ENCODE results near the gene BMS1. TPM values are rescaled to one million over a fixed set of nuclear protein-coding genes. Genes with fewer than 3 reads are reported as not detected.

BMS1 gene
- total RNA-seq (2012; rRNA removed) (22.9 and 28.3 TPM in 2 replicates), polyA plus RNA-seq (2012; rRNA removed) (6.1 and 7.5 TPM in 2 replicates), Bru-seq, nascent RNA (percentile 84 among the genes with signal in this experiment), BruChase-seq, experiment 1, labeled RNA remaining after a 6-hour chase (percentile 86 among the genes with signal in this experiment), BruChase-seq, experiment 2, labeled RNA remaining after a 2-hour chase (percentile 88 among the genes with signal in this experiment)
- 1.0 and 2.1 TPM in 2 replicates for polyA plus RNA-seq (2012; cell fraction: cytosol; rRNA removed)
- 1.2 and 6.4 TPM in 2 replicates for polyA plus RNA-seq (2012; cell fraction: nucleus; rRNA removed; ENCODE audit: low replicate concordance)
- long read RNA-seq, full-length matches to known transcripts, result 14 of 42 reads
- long read RNA-seq, partial matches to known transcripts, result 21 of 42 reads
- long read RNA-seq, other reads (novel, unspliced or antisense), result 7 of 42 reads

DNA sequence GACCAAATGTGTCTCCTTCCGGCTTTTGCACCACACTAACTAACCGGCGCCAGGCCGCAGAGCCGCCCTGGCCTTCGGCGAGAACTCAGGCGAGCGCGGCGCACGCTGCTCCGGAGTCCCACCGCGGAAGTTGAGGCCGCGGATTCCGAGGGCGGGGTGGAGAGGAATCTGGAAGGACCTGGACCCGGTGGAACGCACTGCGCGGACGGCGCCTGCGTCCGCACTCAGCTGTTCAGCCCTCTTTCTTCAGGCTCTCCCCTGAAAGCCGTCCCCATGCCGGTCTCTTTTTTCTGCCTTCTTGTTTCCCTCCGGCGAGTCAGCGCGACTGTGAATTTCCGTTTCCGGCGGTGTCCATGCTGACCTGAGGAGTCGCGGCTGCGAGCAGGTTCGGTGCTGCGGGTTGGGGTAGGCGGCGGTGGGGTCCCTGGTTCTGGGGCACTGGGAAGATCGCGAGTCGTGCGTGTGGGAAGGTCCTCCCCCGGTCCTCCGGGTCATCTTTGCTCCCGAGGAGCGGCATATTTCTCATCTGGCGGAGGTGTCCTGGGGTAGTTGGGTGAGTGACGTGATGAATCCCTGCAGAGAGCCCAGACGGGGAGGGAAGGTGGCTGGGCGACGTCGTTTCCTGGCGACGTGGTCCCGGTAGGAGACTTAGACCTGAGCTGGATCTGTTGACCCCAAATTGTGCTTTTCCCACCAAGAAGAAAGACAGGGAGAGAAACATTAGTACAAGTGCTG, at the start of gene BMS1:
BMS1 (plus strand) TSS at position 350 of the 735 bp plus-strand sequence. CDS start 1,600 bp downstream, outside the sequence.
- Histone ChIP-seq H3K4me2 (ENCODE audit: low read depth, low read length) (peak within 1 kb of the TSS; percentile 88), H3K27me3 (ENCODE audit: control insufficient read depth, insufficient read depth, low read length) (no peaks in the 10 kb centered on the region), H4K91ac (ENCODE audit: insufficient read depth, low read depth, low read length) (peak within 1 kb of the TSS; percentile 61), H3K18ac (ENCODE audit: low read depth, low read length) (peak within 1 kb of the TSS; percentile 58), H3K4me1 (ENCODE audit: control insufficient read depth, insufficient read depth, low read length) (no peaks in the 10 kb centered on the region), H3K4me3 (ENCODE audit: insufficient read depth, low read depth, low read length) (peak within 1 kb of the TSS; percentile 70), H2BK120ac (ENCODE audit: low read depth, low read length) (peak within 1 kb of the TSS; percentile 65), H3K79me1 (ENCODE audit: low read depth in 1 of 2, low read length in 2 of 2) (peaks cover 6 to 9% of the 10 kb centered on the region in 2 experiments; a peak in 3 of 4 replicates), H3K23ac (ENCODE audit: low read depth, low read length) (peak within 1 kb of the TSS; percentile 76), H3K56ac (ENCODE audit: extremely low read depth, insufficient read depth, low read length) (peak within 1 kb of the TSS; percentile 86), H4K5ac (ENCODE audit: low read depth, low read length) (peak within 1 kb of the TSS; percentile 98), H2AK9ac (replicated peaks; ENCODE audit: low read depth, low read length, poor library complexity) (peak within 1 kb of the TSS; percentile 98), H2AFZ (replicated peaks; ENCODE audit: low read length, poor library complexity) (peak within 1 kb of the TSS; percentile 100), H3K9ac (ENCODE audit: low read depth, low read length) (peak within 1 kb of the TSS; percentile 86), H3K14ac (replicated peaks; ENCODE audit: low read depth, low read length) (peak within 1 kb of the TSS; percentile 73), H2BK5ac (ENCODE audit: low read depth, low read length, poor library complexity, severe bottlenecking) (peak within 1 kb of the TSS; percentile 83), H4K20me1 (ENCODE audit: insufficient read depth, low read length) (no peaks in the 10 kb centered on the region), H3K27ac (ENCODE audit: insufficient read depth, low read length) (peak within 1 kb of the TSS; percentile 91), H4K8ac (ENCODE audit: low read depth in 2 of 2, low read length in 2 of 2) (peak within 1 kb of the TSS; percentile 87 to 99), H2BK15ac (ENCODE audit: low read depth, low read length) (peak within 1 kb of the TSS; percentile 18; the same call in 1 of the 3 replicates), H3K9me3 (ENCODE audit: control insufficient read depth, insufficient read depth, low read length) (no peaks in the 10 kb centered on the region), H3K4ac (ENCODE audit: low read depth, low read length) (peak within 1 kb of the TSS; percentile 93), H3K9me1 (ENCODE audit: insufficient read depth, low read length) (no peaks in the 10 kb centered on the region), H2AK5ac (ENCODE audit: low read depth, low read length) (peak within 1 kb of the TSS; percentile 9; the same call in 1 of the 2 replicates), H2BK20ac (ENCODE audit: low read depth, low read length) (no peak within 1 kb of the TSS; the same call in 1 of the 2 replicates), H3K36me3 (ENCODE audit: control insufficient read depth, insufficient read depth, low read length) (peaks cover 13% of the 10 kb centered on the region)
- WGBS, 2 experiments (ENCODE audit: extremely low coverage in 2 of 2, insufficient read length in 1 of 2), result 2% methylated on average over 12 of the region's 60 CpGs; no CpG with 5 or more reads in 1 of the 2 experiments
- dilution Hi-C loops (cut with HindIII; ENCODE audit: low sequenced_read_pairs, unreplicated experiment) (no loop called here), intact Hi-C loops (cut with micrococcal nuclease) (loop anchor here (1.0 to 10.0 kb wide), 2 partner anchors 148 to 230 kb away; partner anchors contain the start of gene ZNF33B), in situ Hi-C loops (cut with MboI; ENCODE audit: low sequenced_read_pairs) (no loop called here)
- BruUV-seq (replicated peaks), result no TSS peak
- DNase-seq (peak; percentile 94), ATAC-seq (ENCODE audit: low read depth) (peak; percentile 94)
- ChIA-PET CTCF (no interaction called here), POLR2A (ENCODE audit: unreplicated experiment) (no interaction called here)
- peak; percentile 15; the same call in 1 of the 2 replicates for TF ChIP-seq SMC3 (IDR thresholded peaks at IDR 0.05; ENCODE audit: low read depth, low read length)
- TF ChIP-seq MAZ (IDR thresholded peaks at IDR 0.05; ENCODE audit: borderline replicate concordance, low read depth, low read length), result peak; percentile 77; the same call in 1 of the 2 replicates
- TF ChIP-seq, protein P1, sequence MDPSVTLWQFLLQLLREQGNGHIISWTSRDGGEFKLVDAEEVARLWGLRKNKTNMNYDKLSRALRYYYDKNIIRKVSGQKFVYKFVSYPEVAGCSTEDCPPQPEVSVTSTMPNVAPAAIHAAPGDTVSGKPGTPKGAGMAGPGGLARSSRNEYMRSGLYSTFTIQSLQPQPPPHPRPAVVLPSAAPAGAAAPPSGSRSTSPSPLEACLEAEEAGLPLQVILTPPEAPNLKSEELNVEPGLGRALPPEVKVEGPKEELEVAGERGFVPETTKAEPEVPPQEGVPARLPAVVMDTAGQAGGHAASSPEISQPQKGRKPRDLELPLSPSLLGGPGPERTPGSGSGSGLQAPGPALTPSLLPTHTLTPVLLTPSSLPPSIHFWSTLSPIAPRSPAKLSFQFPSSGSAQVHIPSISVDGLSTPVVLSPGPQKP (IDR thresholded peaks at IDR 0.05; ENCODE audit: borderline replicate concordance, low read depth, low read length), result no peak
- TF ChIP-seq MAFK (IDR thresholded peaks at IDR 0.05; ENCODE audit: low read depth, low read length), result peak; percentile 55; the same call in 1 of the 2 replicates
- TF ChIP-seq RCOR1 (IDR thresholded peaks at IDR 0.05; ENCODE audit: insufficient replicate concordance, low read length), result no peak
- TF ChIP-seq CTCF (conservative IDR thresholded peaks at IDR 0.05; ENCODE audit: low read depth, low read length), result no peak
- TF ChIP-seq, protein P2, sequence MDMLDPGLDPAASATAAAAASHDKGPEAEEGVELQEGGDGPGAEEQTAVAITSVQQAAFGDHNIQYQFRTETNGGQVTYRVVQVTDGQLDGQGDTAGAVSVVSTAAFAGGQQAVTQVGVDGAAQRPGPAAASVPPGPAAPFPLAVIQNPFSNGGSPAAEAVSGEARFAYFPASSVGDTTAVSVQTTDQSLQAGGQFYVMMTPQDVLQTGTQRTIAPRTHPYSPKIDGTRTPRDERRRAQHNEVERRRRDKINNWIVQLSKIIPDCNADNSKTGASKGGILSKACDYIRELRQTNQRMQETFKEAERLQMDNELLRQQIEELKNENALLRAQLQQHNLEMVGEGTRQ (IDR thresholded peaks at IDR 0.05; ENCODE audit: low read depth, low read length), result peak; percentile 24; the same call in 1 of the 2 replicates
- TF ChIP-seq FOS (IDR thresholded peaks at IDR 0.05; ENCODE audit: low read depth, low read length), result no peak
- TF ChIP-seq BHLHE40 (IDR thresholded peaks at IDR 0.05; ENCODE audit: low read depth, low read length), result no peak
- TF ChIP-seq NFE2L2 (IDR thresholded peaks at IDR 0.05; ENCODE audit: low read depth, low read length), result no peak
- TF ChIP-seq CHD1 (IDR thresholded peaks at IDR 0.05; ENCODE audit: low read depth, low read length), result no peak

Data from IMR-90 (cell line).